HG03558 (cell line): Measurements from ENCODE around the gene NIPBL.
"Not testable (repeated sequence)": the region's sequence is repeated elsewhere in the genome, so short reads cannot be mapped to it uniquely, and the experiment has no call there.

ENCODE experiments used
- ATAC-seq: cut with Tn5 transposase; IDR thresholded peaks from one replicate; pipeline ENCODE4 v1.9.1; 2021; ENCODE audit warnings: moderate number of reproducible peaks; ENCODE audit not compliant: unreplicated experiment; ENCODE audit errors: extremely low read depth

Gene NIPBL

DNA sequence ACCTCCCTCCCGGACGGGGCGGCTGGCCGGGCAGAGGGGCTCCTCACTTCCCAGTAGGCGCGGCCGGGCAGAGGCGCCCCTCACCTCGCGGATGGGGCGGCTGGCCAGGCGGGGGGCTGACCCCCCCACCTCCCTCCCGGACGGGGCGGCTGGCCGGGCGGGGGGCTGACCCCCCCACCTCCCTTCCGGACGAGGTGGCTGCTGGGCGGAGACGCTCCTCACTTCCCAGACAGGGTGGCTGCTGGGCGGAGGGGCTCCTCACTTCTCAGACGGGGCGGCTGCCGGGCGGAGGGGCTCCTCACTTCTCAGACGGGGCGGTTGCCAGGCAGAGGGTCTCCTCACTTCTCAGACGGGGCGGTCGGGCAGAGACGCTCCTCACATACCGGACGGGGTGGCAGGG lies 136.6 kb downstream of the NIPBL start:
- not testable (repeated sequence) for ATAC-seq

GRCh38 chr5:37014321-37014720 lies 137.8 kb downstream of the NIPBL start:
- ATAC-seq = no peak

DNA sequence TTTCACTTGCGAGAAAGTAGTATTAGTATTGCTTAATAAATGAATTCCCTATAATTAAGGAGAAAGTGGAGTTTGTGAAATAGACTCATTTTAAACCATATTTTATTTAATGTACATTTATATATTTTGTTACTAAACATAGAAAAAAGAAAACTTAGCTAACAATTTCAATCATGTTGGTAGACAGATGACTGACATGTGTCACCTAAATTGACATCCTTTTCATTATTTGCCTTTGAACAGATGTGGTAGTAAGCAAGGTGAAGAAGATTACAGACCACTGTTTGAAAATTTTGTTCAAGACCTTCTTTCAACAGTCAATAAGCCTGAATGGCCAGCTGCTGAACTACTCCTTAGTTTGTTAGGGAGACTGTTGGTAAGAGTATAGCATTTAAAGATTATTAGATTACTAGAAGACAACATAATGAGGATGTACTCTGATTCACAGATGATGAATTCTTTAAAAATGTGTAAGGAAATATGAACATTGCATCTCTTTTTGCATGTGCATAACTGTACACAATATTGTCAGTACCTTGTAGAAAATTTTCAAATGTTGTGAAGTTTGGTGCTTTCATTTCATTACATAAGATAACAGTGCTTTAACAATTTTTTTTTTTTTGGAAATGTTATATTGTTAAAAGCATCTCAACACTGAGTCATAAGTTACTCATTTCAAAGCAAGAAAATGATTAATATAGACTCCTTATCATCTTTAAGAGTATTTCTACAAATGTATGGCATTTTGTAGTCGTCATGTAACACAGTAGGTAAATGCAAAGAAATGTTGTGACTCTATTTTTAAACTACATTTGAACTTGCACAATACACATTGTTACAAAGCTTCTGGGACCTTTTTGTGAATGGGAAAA lies 139.5 kb downstream of the NIPBL start:
- no peak for ATAC-seq

- ATAC-seq = no peak
These were observed 152.3 kb downstream of the NIPBL start for GRCh38 chr5:37028910-37029309.

DNA sequence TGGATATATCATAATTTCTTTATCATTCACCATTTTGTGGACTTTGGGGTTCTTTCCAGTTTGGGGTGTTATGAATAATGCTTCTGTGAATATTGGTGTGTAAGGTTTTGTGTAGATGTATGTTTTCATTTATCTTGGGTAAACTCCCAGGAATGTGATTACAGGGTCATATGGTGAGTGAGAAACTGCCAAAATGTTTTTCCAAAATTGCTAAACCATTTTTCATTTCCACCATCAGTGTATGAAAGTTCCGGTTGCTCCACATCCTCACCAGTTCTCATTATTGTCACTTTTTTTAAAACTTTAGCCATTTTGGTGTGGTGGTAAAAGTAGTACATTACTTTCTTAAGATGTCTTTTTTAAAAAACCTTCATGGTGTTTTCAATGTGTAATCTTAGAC lies 152.9 kb downstream of the NIPBL start:
- no peak for ATAC-seq

DNA sequence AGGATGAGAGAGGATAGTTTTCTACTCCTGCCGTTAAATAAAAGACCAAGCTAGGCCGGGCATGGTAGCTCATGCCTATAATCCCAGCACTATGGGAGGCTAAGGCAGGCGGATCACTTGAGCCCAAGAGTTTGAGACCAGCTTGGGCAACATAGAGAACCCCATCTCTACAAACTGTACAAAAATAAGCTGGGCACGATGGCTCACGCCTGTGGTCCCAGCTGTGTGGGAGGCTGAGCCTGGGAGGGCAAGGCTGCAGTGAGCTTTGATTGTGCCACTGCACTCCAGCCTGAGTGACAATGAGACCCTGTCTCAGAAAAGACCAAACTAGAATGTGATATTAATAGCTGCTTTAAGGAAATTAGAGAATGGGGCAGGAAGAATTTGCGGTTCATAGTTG lies 158.4 kb downstream of the NIPBL start:
- no peak for ATAC-seq

DNA sequence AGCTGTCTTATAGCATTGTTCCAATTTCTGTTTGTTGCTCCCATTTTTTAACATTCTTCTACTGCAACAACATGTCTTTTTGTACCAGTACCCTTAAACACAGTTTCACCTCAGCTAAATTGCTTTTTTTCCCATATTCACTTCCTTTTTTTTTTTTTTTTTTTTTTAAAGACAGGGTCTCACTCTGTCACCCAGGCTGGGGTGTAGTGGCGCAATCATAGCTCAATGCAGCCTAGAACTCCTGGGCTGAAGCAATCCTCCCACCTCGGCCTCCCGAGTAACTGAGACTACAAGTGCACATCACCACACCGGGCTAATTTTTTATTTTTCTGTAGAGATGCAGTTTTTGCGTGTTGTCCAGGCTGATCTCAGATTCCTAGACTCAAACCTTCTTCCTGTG lies 161.3 kb downstream of the NIPBL start:
- no peak for ATAC-seq

GRCh38 chr5:37039824-37040223 lies 163.3 kb downstream of the NIPBL start:
- no peak for ATAC-seq

GRCh38 chr5:37043693-37044092 lies 167.1 kb downstream of the NIPBL start:
- no peak for ATAC-seq

DNA sequence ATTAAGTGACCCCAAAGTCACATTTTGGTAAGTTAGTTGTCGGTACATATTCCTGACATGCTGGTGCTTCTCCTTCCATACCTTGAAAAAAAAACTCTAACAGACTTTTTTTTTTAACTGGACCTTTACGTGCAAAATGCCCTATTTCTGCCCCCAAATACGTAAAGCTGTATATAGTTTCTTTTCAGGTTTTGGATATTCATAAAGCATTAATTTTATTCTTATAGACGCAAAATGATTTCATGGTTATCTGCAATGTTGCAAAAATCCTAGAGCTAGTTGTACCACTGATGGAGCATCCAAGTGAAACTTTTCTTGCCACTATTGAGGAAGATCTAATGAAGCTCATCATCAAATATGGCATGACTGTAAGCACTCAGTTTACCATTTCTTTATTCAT lies 167.6 kb downstream of the NIPBL start:
- ATAC-seq = no peak

GRCh38 chr5:37045703-37046102 lies 169.1 kb downstream of the NIPBL start:
- no peak for ATAC-seq

- no peak for ATAC-seq
These were observed 171.4 kb downstream of the NIPBL start for GRCh38 chr5:37047947-37048346.

GRCh38 chr5:37054391-37054790 lies 177.8 kb downstream of the NIPBL start:
- ATAC-seq = no peak

DNA sequence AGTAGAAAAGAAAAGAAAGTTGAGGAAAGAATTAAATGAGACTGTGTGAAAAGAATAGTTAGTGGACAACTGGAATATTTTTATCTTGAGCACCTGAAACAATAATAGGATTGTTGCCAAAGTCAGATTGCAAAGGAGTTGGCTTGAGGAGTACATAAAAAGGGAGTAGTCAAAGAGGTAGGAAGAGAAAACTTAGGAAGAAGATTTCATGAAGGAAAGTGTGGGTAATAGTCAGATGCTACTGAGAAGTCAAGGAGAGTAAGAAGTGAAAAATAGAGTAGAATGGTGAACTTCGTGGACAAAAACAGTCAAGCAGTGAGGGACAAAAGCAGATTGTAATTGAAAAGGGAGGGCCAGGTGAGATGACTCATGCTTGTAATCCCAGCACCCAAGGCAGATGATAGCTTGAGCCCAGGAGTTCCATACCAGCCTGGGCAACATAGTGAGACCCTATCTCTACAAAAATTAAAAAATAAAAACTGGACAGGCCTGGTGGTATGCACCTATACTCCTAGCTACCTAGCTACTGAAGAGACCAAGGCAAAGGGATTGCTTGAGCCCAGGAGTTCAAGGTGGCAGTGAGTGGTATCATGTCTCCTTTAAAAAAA lies 178.9 kb downstream of the NIPBL start:
- no peak for ATAC-seq

- no peak for ATAC-seq
These were observed 180.2 kb downstream of the NIPBL start for GRCh38 chr5:37056762-37057161.

DNA sequence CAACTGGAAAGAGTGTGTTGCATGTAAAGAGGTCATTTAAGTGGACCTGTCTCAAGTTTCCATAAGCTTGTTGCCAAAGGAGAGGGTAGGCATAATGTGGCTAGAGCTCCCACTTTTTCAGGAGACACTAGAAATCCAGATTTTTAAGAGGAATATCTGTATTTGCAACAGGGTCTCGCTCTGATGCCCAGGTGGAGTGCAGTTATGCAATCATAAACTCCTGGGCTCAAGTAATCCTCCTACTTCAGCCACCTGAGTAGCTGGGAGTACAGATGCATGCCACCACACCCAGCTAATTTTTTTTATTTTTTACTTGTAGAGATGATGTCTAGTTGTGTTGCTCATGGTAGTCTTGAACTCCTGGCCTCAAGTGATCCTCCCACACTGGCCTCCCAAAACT lies 183.5 kb downstream of the NIPBL start:
- ATAC-seq = no peak

GRCh38 chr5:37063739-37064138 lies 187.2 kb downstream of the NIPBL start:
- ATAC-seq = no peak

GRCh38 chr5:37064442-37064841 lies 187.9 kb downstream of the NIPBL start:
- ATAC-seq = no peak

DNA sequence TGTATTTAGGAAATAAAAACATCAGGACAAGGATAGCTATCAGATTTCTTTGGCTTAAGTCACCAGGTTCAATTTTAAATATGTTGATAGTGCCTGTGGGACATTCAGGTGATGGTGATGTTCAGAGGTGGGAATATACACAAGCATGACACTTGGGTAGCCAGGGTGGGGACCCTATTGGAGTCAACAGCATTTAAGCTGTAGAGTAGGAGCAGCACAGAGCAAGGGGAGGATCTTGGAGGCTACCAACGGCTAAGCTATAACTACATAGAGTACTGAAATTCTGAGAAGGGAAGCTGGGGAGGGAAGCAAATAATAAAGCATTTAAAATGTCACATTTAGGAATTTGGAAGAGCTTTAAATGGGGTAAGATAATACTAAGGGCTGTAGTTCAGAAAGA lies 194.9 kb downstream of the NIPBL start:
- ATAC-seq = no peak

GRCh38 chr5:37071901-37072581 lies 195.5 kb downstream of the NIPBL start:
- no peak for ATAC-seq

- ATAC-seq = no peak
These were observed 198.9 kb downstream of the NIPBL start for GRCh38 chr5:37075399-37075950.
